H9 (cell line): ENCODE measurements around the gene SPSB3. TPM values are rescaled to one million over a fixed set of nuclear protein-coding genes. Genes with fewer than 3 reads are reported as not detected.
"Not testable (repeated sequence)": the region's sequence is repeated elsewhere in the genome, so short reads cannot be mapped to it uniquely, and the experiment has no call there.

Source experiments
- DNase-seq: peaks from one replicate; pipeline ENCODE4 v3.0.0-alpha.2; 2017
- H2AFZ ChIP-seq: one replicate; pipeline ENCODE4 v1.6.1; 2013; ENCODE audit warnings: mild to moderate bottlenecking, low read length, control low read depth, moderate library complexity
- H2AK5ac ChIP-seq: 2 replicates; pipeline ENCODE4 v1.6.1; 2013; ENCODE audit warnings: low read length, control low read depth, mixed read lengths; ENCODE audit not compliant: insufficient read length
- H2BK120ac ChIP-seq: one replicate; pipeline ENCODE4 v1.6.1; 2013; ENCODE audit warnings: low read depth, mild to moderate bottlenecking, low read length, control low read depth, inconsistent platforms; ENCODE audit not compliant: poor library complexity, severe bottlenecking
- H2BK12ac ChIP-seq: 2 replicates; pipeline ENCODE4 v1.6.1; 2013; ENCODE audit warnings: low read length, control low read depth, mixed read lengths, low read depth; ENCODE audit not compliant: insufficient read length
- H2BK15ac ChIP-seq: 2 replicates; pipeline ENCODE4 v1.6.1; 2013; ENCODE audit warnings: low read depth, low read length, control low read depth
- H2BK20ac ChIP-seq: one replicate; pipeline ENCODE4 v1.6.1; 2013; ENCODE audit warnings: low read depth, mild to moderate bottlenecking, low read length, control low read depth, inconsistent platforms; ENCODE audit not compliant: poor library complexity, severe bottlenecking
- H2BK5ac ChIP-seq: 2 replicates; pipeline ENCODE4 v1.6.1; 2013; ENCODE audit warnings: low read length, control low read depth, mixed read lengths; ENCODE audit not compliant: insufficient read length
- H3K14ac ChIP-seq: 2 replicates; pipeline ENCODE4 v1.6.1; 2013; ENCODE audit warnings: low read length, control low read depth; ENCODE audit not compliant: insufficient read depth
- H3K18ac ChIP-seq: 2 replicates; pipeline ENCODE4 v1.6.1; 2013; ENCODE audit warnings: low read depth, mild to moderate bottlenecking, mixed read lengths, low read length, control low read depth; ENCODE audit not compliant: insufficient read length
- H3K23ac ChIP-seq: 2 replicates; pipeline ENCODE4 v1.6.1; 2013; ENCODE audit warnings: low read length, control low read depth, mixed read lengths, low read depth; ENCODE audit not compliant: insufficient read length
- H3K23me2 ChIP-seq: 2 replicates; pipeline ENCODE4 v1.6.1; 2013; ENCODE audit warnings: low read depth, mild to moderate bottlenecking, mixed read lengths, low read length, control low read depth; ENCODE audit not compliant: insufficient read length, poor library complexity, severe bottlenecking
- H3K27ac ChIP-seq: 2 replicates; pipeline ENCODE4 v1.5.1; 2013; ENCODE audit warnings: low read length, control low read depth, mixed read lengths, low read depth; ENCODE audit not compliant: insufficient read length
- H3K27me3 ChIP-seq: 2 replicates; pipeline ENCODE4 v1.6.1; 2013; ENCODE audit warnings: low read length, control low read depth, inconsistent platforms; ENCODE audit not compliant: insufficient read depth
- H3K4ac ChIP-seq: 2 replicates; pipeline ENCODE4 v1.6.1; 2013; ENCODE audit warnings: low read depth, mild to moderate bottlenecking, control low read depth, inconsistent platforms, low read length, moderate library complexity
- H3K4me1 ChIP-seq: 2 replicates; pipeline ENCODE4 v1.6.1; 2013; ENCODE audit warnings: low read length, control low read depth, inconsistent platforms; ENCODE audit not compliant: insufficient read depth
- H3K4me2 ChIP-seq: 2 replicates; pipeline ENCODE4 v1.6.1; 2013; ENCODE audit warnings: low read length, control low read depth, mixed read lengths; ENCODE audit not compliant: insufficient read length, insufficient read depth
- H3K56ac ChIP-seq: 2 replicates; pipeline ENCODE4 v1.6.1; 2013; ENCODE audit warnings: low read depth, mild to moderate bottlenecking, mixed read lengths, low read length, control low read depth; ENCODE audit not compliant: insufficient read length
- H3K79me1 ChIP-seq: 2 replicates; pipeline ENCODE4 v1.6.1; 2013; ENCODE audit warnings: low read depth, mild to moderate bottlenecking, moderate library complexity, low read length, control low read depth, inconsistent platforms; ENCODE audit not compliant: insufficient read depth, poor library complexity, severe bottlenecking
- H3K79me2 ChIP-seq: 2 replicates; pipeline ENCODE4 v1.6.1; 2013; ENCODE audit warnings: low read length, control low read depth, inconsistent platforms; ENCODE audit not compliant: insufficient read depth
- H3K9ac ChIP-seq: 2 replicates; pipeline ENCODE4 v1.6.1; 2013; ENCODE audit warnings: low read length, control low read depth, mixed read lengths; ENCODE audit not compliant: insufficient read length; ENCODE audit errors: extremely low read depth
- H3K9me3 ChIP-seq: one replicate; pipeline ENCODE4 v1.6.1; 2013; ENCODE audit warnings: low read depth, low read length, inconsistent platforms; ENCODE audit not compliant: control insufficient read depth
- H3T11ph ChIP-seq: one replicate; pipeline ENCODE4 v1.6.1; 2013; ENCODE audit warnings: mild to moderate bottlenecking, low read length, control low read depth, inconsistent platforms
- H4K20me1 ChIP-seq: one replicate; pipeline ENCODE4 v1.6.1; 2013; ENCODE audit not compliant: control insufficient read depth, insufficient read length, insufficient read depth
- H4K5ac ChIP-seq: 2 replicates; pipeline ENCODE4 v1.6.1; 2013; ENCODE audit warnings: low read depth, mild to moderate bottlenecking, mixed read lengths, low read length, control low read depth; ENCODE audit not compliant: insufficient read length
- H4K8ac ChIP-seq: replicated peaks from 2 replicates; pipeline ENCODE4 v1.6.1; 2013; ENCODE audit warnings: low read length, control low read depth, mixed read lengths, low read depth; ENCODE audit not compliant: insufficient read length
- H4K91ac ChIP-seq: 2 replicates; pipeline ENCODE4 v1.6.1; 2013; ENCODE audit warnings: low read depth, mild to moderate bottlenecking, moderate library complexity, mixed read lengths, low read length, control low read depth; ENCODE audit not compliant: insufficient read length
- H3K27ac Mint-ChIP-seq, 3 experiments: 2 replicates in 2 of 3; 3 replicates in 1 of 3; pipeline ENCODE4 v1.8.0; 2020 to 2021; ENCODE audit warnings: mixed read lengths in 3 of 3, mild to moderate bottlenecking in 1 of 3, moderate library complexity in 1 of 3
- H3K27me3 Mint-ChIP-seq: 2 replicates; pipeline ENCODE4 v1.8.0; 2021; ENCODE audit warnings: low read depth, mild to moderate bottlenecking, moderate library complexity, mixed read lengths
- H3K36me3 Mint-ChIP-seq, 3 experiments: 2 replicates in 2 of 3; 3 replicates in 1 of 3; pipeline ENCODE4 v1.8.0; 2020 to 2021; ENCODE audit warnings: low read depth in 3 of 3, mixed read lengths in 3 of 3; ENCODE audit not compliant: insufficient read depth in 1 of 3
- H3K4me1 Mint-ChIP-seq, 2 experiments: 2 replicates each; pipeline ENCODE4 v1.8.0; 2020; ENCODE audit warnings: mixed read lengths in 2 of 2
- H3K4me3 Mint-ChIP-seq, 2 experiments: 2 replicates in 1 of 2; 3 replicates in 1 of 2; pipeline ENCODE4 v1.8.0; 2020 to 2021; ENCODE audit warnings: mild to moderate bottlenecking in 2 of 2, mixed read lengths in 2 of 2, moderate library complexity in 1 of 2
- H3K9me3 Mint-ChIP-seq, 2 experiments: 2 replicates in 1 of 2; 3 replicates in 1 of 2; pipeline ENCODE4 v1.8.0; 2020; ENCODE audit warnings: mild to moderate bottlenecking in 2 of 2, mixed read lengths in 2 of 2, moderate library complexity in 1 of 2
- CTCF ChIP-seq: fragments of 200-600 bp; sonication (generic); conservative IDR thresholded peaks from 3 replicates; pipeline ENCODE4 v1.8.0; 2021; ENCODE audit warnings: antibody characterized with exemption, mild to moderate bottlenecking
- WGBS: extraction: QIAGEN DNeasy Blood & Tissue Kit; methylation state at CpG from one replicate; pipeline ENCODE4 v1.1.7; 2013; ENCODE audit warnings: missing lambda C conversion rate, low lambda C conversion rate, mixed read lengths; ENCODE audit not compliant: insufficient read length; ENCODE audit errors: extremely low coverage; 5-methylcytosine and 5-hydroxymethylcytosine counted together
- total RNA-seq: library from RNA; stranded (reverse); gene quantifications from 2 replicates; pipeline ENCODE4 v1.2.1, GENCODE V29; 2021

The SPSB3 gene
- total RNA-seq, 1 experiment from 2014 or later, result 19.9 TPM

DNA sequence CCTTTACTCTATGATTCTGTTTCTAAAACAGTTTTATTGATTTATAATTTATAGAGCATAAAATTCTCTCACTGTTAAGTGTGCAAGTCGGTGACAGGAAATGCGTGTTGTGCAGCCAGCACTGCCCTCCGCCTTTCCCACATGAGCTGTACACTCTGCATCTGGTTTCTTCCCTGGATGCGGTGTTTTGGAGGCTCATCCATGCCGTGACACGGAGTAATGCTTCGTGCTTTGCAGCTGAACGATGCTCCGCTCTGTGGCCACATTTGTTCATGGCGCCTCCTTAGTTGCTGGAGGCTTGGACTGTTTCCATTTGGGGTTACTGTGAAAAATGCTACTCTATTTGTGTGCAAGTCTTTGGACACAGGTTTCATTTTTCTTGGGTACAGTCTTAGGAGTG, 18.3 kb upstream of the SPSB3 start:
- Mint-ChIP-seq H3K36me3 (peaks cover 25 to 41% (median 32%) of the 10 kb centered on the region in 3 experiments), H3K9me3 (peaks cover 47 to 48% of the 10 kb centered on the region in 2 experiments), H3K27me3 (no peaks in the 10 kb centered on the region), H3K4me3 (no peak overlapping the region), H3K27ac (no peak overlapping the region), H3K4me1 (no peaks in the 10 kb centered on the region)
- peaks cover 7% of the 10 kb centered on the region for H3K9me3 ChIP-seq
- H3K9ac ChIP-seq, result no peak overlapping the region
- no peak overlapping the region for H2AK5ac ChIP-seq
- H3K23ac ChIP-seq, result no peak overlapping the region
- H2BK15ac ChIP-seq, result no peak overlapping the region
- H3K4me2 ChIP-seq, result no peak overlapping the region
- no peaks in the 10 kb centered on the region for H3K27me3 ChIP-seq
- H3K4ac ChIP-seq, result no peak overlapping the region
- H3K23me2 ChIP-seq, result no peaks in the 10 kb centered on the region
- H3K18ac ChIP-seq, result no peak overlapping the region
- no peak overlapping the region for H2AFZ ChIP-seq
- no peak overlapping the region for H2BK20ac ChIP-seq
- H4K5ac ChIP-seq, result no peak overlapping the region
- no peak for TF ChIP-seq CTCF
- no CpG with 5 or more reads among the region's 10 CpGs for WGBS
- H2BK5ac ChIP-seq, result no peak overlapping the region
- H3K27ac ChIP-seq, result no peak overlapping the region
- no peak overlapping the region for H2BK12ac ChIP-seq
- H3K4me1 ChIP-seq, result no peaks in the 10 kb centered on the region
- no peaks in the 10 kb centered on the region for H3K79me1 ChIP-seq
- no peak overlapping the region for H3K14ac ChIP-seq
- H3K79me2 ChIP-seq, result no peaks in the 10 kb centered on the region
- H3T11ph ChIP-seq, result no peak overlapping the region
- H2BK120ac ChIP-seq, result no peak overlapping the region
- no peaks in the 10 kb centered on the region for H4K20me1 ChIP-seq
- H3K56ac ChIP-seq, result no peak overlapping the region
- H4K91ac ChIP-seq, result no peak overlapping the region
- no peak for DNase-seq
- no peak overlapping the region for H4K8ac ChIP-seq

GRCh38 chr16:1799263-1799662, 16.9 kb upstream of the SPSB3 start:
- not testable (repeated sequence) for H2BK5ac ChIP-seq, H3K4me1 Mint-ChIP-seq, H3K9me3 ChIP-seq, H3K14ac ChIP-seq, H4K5ac ChIP-seq, H3K23ac ChIP-seq, H2AK5ac ChIP-seq, H3K79me1 ChIP-seq, H2BK12ac ChIP-seq, H3K27ac ChIP-seq, H3K4me3 Mint-ChIP-seq, H3K27me3 Mint-ChIP-seq, H3K4me2 ChIP-seq, H4K20me1 ChIP-seq, H3T11ph ChIP-seq, H3K4me1 ChIP-seq, H3K18ac ChIP-seq, H3K56ac ChIP-seq, H3K27ac Mint-ChIP-seq, H2BK120ac ChIP-seq, H3K23me2 ChIP-seq, H3K9ac ChIP-seq, H2AFZ ChIP-seq, H3K4ac ChIP-seq, DNase-seq, H3K27me3 ChIP-seq, H4K8ac ChIP-seq, H3K79me2 ChIP-seq, H2BK15ac ChIP-seq, H4K91ac ChIP-seq, H2BK20ac ChIP-seq
- Mint-ChIP-seq H3K36me3 (peaks cover 22 to 38% (median 29%) of the 10 kb centered on the region in 3 experiments), H3K9me3 (peaks cover 46 to 47% of the 10 kb centered on the region in 2 experiments)
- WGBS, result no CpG with 5 or more reads among the region's 5 CpGs
